HG02884 (cell line): ENCODE results near the gene SETDB2.
A peak's percentile ranks its signal among the peaks of the same experiment; 100 is the strongest.

Source experiments
- ATAC-seq: cut with Tn5 transposase; IDR thresholded peaks from one replicate; pipeline ENCODE4 v1.9.1; 2021; ENCODE audit warnings: mild to moderate bottlenecking, moderate library complexity; ENCODE audit not compliant: unreplicated experiment

Gene SETDB2, protein sequence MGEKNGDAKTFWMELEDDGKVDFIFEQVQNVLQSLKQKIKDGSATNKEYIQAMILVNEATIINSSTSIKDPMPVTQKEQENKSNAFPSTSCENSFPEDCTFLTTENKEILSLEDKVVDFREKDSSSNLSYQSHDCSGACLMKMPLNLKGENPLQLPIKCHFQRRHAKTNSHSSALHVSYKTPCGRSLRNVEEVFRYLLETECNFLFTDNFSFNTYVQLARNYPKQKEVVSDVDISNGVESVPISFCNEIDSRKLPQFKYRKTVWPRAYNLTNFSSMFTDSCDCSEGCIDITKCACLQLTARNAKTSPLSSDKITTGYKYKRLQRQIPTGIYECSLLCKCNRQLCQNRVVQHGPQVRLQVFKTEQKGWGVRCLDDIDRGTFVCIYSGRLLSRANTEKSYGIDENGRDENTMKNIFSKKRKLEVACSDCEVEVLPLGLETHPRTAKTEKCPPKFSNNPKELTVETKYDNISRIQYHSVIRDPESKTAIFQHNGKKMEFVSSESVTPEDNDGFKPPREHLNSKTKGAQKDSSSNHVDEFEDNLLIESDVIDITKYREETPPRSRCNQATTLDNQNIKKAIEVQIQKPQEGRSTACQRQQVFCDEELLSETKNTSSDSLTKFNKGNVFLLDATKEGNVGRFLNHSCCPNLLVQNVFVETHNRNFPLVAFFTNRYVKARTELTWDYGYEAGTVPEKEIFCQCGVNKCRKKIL

DNA sequence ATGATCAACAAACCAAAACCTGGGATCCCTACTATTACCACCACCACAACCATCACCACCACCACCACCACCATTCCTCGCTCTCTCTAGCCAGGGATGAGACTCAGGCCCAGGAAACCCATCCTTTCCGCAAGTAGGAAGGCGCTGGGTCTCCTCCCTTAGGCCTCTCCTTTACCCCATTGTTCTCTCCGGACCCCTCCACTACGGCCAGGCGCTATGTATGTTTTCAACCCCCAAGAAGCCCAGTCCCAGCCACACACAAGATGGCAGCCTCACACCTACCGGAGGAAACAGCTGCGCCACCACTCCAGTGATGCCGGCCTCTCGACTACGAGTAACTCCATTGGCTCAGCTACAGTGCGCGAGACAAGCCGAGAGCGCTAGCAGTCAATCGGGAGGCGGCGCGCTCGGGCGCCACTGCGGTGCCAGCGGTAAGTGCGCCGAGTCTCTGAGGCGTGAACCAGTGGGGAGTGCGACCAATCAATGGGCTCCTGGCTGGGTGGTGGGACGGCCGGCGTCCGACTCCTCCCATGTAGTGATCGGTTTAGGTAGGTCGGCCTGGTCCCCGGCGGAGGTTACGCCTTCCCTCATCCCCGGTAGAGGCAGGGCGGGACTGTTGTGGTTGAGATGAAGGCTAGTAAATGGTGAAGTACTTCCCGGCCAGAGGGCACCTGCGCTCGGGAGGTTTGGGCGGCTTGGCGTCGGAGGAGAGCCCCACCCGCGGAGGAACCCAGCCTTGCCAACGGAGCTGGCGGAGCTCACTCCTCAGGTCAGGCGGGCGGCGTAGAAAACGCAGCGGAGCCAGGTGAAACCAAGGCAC, at the start of gene SETDB2, which contains the start of gene CAB39L:
TSS of gene SETDB2 (plus strand) at position 571 of the 820 bp plus-strand sequence. CDS start 7,620 bp downstream, outside the sequence.
TSS of gene CAB39L (minus strand) at position 361 of the 820 bp plus-strand sequence. CDS start 61,154 bp downstream, outside the sequence.
- peak; percentile 94 for ATAC-seq

DNA sequence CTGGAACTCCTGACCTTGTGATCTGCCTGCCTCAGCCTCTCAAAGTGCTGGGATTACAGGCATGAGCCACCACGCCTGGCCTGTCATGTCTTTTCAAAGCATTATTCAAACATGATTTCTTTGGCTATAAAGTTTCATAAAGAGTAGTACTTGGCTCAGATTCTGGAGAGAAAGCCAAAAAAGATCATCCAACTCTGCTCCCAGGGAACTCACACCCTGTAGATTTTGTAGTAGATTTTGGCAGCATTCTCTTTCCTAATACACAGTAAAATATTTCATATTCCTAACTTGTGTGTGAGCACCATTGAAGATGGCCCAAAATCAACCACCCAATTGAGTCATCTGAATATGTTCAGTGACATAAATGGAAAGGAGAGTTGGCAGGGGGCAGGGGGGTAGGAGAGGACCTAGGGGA, 48.6 kb upstream of the SETDB2 start:
- no peak for ATAC-seq

DNA sequence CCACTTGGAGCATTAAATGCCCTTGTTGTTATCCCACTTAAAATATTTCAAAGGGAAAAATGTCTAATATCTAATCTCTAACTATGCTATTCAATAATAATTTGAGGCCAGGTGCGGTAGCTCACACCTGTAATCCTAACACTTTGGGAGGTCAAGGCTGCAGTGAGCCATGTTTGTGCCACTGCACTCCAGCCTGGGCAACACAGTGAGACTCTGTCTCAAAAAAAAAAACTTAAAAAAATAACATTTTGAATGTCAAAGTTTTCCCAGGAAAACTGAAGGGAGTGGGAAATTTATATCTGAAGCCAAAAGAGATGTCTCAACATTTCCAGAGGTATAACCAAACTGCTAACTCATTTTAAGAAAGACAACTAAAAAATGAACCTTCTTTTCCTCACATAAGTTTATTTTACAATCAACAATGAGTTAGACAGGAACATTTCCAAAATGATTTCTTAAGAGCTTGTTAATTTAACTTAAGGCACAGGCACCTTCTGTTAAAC, 48.1 kb upstream of the SETDB2 start:
- no peak for ATAC-seq

GRCh38 chr13:49399801-49400472, 44.1 kb upstream of the SETDB2 start:
- ATAC-seq: no peak

DNA sequence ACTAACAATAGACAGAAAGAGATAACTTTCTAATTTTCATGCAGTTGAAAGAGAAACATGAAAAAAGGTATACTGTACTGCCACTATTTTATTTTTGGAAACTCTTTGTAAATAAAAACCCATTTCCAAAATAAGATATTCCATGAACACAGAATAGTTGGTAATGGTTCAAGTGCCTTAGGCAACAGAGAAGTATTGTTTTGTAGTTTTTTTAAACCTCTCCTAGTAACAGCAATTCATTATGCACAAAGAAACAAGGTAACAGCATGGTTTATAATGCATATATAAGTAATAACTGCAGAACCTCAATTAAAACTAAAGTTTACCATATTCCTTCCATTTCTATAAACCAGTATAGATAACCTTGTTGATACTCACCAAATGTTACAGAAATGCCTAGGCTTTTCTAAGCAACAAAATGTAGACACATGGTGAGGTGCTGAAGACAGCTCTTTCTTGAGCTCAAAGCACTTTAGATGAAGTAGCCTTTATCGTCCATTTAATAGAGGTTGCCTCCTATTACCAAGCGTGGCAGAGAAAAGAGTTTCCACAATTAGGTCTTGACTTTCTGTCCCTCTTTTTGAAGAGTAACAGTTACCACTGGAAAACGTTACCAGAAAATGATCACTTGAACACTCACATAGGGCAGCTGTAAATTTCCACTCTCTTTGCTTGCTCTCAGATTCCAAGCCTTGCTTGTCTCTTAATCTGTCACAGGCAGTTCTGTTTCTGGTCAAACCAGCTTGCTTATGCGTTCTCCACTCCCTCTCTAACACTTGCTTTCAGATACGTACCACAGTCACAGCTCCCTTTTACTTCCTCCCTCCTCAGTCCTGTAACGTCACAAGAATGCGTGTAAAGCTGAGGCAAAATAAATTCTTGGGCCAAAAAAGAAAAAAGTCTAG, 43.1 kb upstream of the SETDB2 start:
- ATAC-seq: peak; percentile 90

GRCh38 chr13:49403996-49404702, 39.9 kb upstream of the SETDB2 start:
- ATAC-seq: no peak

DNA sequence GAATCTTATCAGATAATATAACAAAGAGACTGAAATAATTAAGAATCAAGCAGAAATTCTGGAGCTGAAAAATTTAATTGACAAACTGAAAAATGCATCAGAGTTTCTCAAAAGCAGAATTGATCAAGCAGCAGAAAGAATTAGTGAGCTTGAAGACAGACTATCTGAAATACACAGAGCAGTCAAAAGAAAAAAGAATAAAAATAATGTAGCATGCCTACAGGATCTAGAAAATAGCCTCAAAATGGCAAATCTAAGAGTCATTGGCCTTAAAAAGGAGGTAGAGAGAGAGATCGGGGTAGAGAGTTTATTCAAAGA, 39.4 kb upstream of the SETDB2 start:
- ATAC-seq: no peak

DNA sequence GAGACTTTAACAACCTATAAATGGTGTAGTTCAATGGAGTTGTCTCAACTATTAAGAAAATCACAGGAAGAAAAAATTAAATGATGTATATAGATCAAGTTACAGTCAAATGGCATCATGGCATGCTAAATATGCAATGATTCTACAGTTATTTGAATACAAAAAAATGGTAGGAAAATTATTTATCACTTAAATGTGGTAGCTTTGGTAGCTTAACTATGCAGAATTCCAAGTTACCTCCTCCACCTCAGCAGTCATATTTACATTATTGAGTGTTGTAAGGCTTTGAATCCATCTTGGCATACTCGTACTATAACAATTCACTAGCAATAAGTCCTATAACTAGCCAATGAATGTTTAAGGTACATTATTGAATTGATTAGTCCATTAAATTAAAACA, 37.0 kb upstream of the SETDB2 start:
- ATAC-seq: no peak

DNA sequence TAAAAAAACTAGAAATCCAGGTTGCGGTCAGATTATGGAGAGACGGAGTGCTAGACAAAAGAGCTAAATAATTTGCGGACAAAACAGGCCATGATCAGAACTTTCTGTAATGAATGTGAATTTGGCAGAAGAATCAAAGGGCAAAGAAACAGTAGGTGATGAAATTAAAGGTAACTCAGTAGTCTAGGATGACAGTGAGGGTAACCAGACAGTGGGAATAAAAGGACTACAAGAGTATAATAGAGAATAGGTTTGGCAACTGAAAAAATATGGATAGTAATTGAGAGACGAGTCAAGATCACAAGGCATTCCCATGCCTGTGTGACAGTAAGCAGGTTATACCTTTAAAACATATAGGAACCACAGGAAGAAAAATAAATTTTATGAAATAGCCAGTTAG, 36.1 kb upstream of the SETDB2 start:
- no peak for ATAC-seq

DNA sequence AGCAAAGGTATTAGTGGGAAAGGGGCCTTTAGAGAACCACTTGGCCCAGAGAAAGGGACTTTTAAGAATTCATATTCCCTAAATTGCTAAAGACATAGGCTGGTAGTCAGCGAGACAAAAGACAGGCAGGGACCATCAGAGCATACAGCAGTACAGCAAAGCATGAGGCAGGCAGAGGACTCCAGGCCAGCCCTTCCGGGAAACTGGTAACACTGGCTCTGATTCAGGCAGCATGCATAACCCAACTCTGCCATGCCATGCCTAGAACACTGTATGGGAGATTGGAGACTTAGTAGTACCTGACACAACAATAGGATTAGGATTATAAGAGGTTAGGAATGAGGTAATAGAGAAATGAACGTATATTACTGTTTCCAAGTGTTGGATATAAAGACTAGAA, 35.1 kb upstream of the SETDB2 start:
- no peak for ATAC-seq

- no peak for ATAC-seq
Measured at GRCh38 chr13:49410006-49410405, 34.1 kb upstream of the SETDB2 start.

GRCh38 chr13:49410477-49410876, 33.6 kb upstream of the SETDB2 start:
- no peak for ATAC-seq

- no peak for ATAC-seq
Measured at GRCh38 chr13:49411353-49411752, 32.7 kb upstream of the SETDB2 start.

DNA sequence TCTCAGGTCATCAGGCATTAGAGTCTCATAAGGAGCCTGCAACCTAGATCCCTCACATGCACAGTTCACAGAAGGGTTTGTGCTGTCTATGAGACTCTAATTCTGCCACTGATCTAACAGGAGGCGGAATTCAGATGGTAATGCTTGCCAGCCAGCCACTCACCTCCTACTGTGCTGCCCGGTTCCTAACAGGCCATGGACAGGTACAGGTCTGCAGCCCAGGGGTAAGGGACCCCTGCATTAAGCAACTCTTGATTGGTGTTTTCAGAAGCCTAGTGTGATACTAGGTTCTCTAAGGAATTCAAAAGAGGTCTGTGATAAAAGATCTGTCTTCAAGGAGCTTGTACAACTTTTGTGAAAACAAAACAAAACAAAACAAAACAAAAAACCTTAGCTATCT, 31.3 kb upstream of the SETDB2 start:
- ATAC-seq: no peak

- ATAC-seq: no peak
Measured at GRCh38 chr13:49417161-49417560, 26.9 kb upstream of the SETDB2 start.

DNA sequence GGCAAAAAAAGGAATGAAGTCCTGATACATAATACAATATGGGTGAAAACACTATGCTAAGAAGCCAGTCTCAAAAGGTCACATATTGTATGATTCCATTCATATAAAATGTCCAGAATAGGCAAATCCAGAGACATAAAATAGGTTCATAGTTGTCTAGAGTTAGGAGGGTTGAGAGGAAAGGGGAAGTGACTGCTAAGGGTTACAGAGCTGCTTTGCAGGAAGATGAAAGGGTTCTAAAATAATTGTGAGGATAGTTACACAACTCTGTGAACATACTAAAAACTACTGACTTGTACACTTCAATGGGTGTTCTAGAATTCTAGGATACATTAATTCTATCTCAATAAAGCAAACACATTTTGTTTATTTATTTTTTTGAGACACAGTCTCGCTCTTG, 25.9 kb upstream of the SETDB2 start:
- ATAC-seq: no peak

- ATAC-seq: no peak
Measured at GRCh38 chr13:49419276-49419675, 24.8 kb upstream of the SETDB2 start.

DNA sequence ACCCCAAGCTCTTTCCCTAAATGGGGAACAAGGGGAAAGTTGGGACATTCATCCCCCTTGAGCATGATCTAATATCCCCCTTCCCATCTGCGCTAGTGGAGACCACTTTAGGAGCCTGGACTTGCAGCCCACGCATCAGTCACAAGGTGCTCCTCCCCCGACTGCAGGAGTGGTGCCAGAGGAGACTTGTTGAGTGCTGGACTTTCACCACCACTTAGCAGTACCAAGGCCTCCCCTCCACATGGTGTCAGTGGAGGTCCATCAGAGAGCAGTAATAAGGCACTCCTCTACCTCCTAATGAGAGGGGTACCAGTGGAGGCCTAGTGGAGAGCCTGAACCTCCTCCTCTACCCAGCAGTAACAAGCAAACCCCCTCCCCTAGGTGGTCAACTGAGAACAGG, 22.7 kb upstream of the SETDB2 start:
- no peak for ATAC-seq

GRCh38 chr13:49424011-49424560, 20.0 kb upstream of the SETDB2 start:
- no peak for ATAC-seq
